Thoracic aorta (tissue), 2 donors: ENCODE results near the gene LHCGR. TPM values are rescaled to one million over a fixed set of nuclear protein-coding genes. Genes with fewer than 3 reads are reported as not detected.

Source experiments
- ATAC-seq: fragments of 150-250 bp; one replicate; pipeline ENCODE4 v1.8.0; 2017; ENCODE audit warnings: low read depth; ENCODE audit not compliant: insufficient number of reproducible peaks, low FRiP score
- DNase-seq: peaks from one replicate; pipeline ENCODE4 v3.0.0-alpha.2; 2020; ENCODE audit warnings: low spot score
- H3K27ac ChIP-seq, 2 donors: fragments of 200-600 bp; sonication (generic); 1 replicate in 1 of 2; 2 replicates in 1 of 2; pipeline ENCODE4 v1.5.1; 2016; ENCODE audit warnings: mild to moderate bottlenecking in 2 of 2, moderate library complexity in 2 of 2
- H3K27me3 ChIP-seq: fragments of 200-600 bp; sonication (generic); replicated peaks from 2 replicates; pipeline ENCODE4 v1.6.0; 2016; ENCODE audit warnings: mild to moderate bottlenecking; ENCODE audit not compliant: insufficient read depth
- H3K36me3 ChIP-seq: fragments of 200-600 bp; sonication (generic); one replicate; pipeline ENCODE4 v1.5.1; 2016
- H3K4me1 ChIP-seq, 2 donors: fragments of 200-600 bp; sonication (generic); 1 replicate in 1 of 2; 2 replicates in 1 of 2; pipeline versions ENCODE4 v1.5.1 to v1.6.0; 2016; ENCODE audit warnings: low read depth in 2 of 2, mild to moderate bottlenecking in 1 of 2; ENCODE audit not compliant: control insufficient read depth in 1 of 2
- H3K4me3 ChIP-seq: fragments of 200-600 bp; sonication (generic); 2 replicates; pipeline ENCODE4 v1.5.1; 2016; ENCODE audit warnings: mild to moderate bottlenecking
- H3K9me3 ChIP-seq: fragments of 200-600 bp; sonication (generic); 2 replicates; pipeline ENCODE4 v1.5.1; 2016
- CTCF ChIP-seq: fragments of 200-600 bp; sonication (generic); IDR thresholded peaks from one replicate; pipeline ENCODE4 v1.5.1; 2019; ENCODE audit warnings: antibody characterized with exemption
- total RNA-seq, 2 donors: library from RNA; depleted of rRNA; stranded (reverse); fragments of >200 nt; gene quantifications; one replicate each; pipeline versions ENCODE4 v1.1.0 to v1.2.3, GENCODE V29; 2016

The LHCGR gene
- total RNA-seq, 2 donors from 2014 or later = not detected

GRCh38 chr2:48734576-48735303, 20.8 kb downstream of the LHCGR start:
- H3K36me3 ChIP-seq = no peaks in the 10 kb centered on the region
- H3K4me1 ChIP-seq = no peaks in the 10 kb centered on the region
- no peak for ATAC-seq
- H3K9me3 ChIP-seq = no peaks in the 10 kb centered on the region
- H3K27me3 ChIP-seq = no peaks in the 10 kb centered on the region
- TF ChIP-seq CTCF = no peak
- no peak overlapping the region for H3K27ac ChIP-seq
- DNase-seq = no peak
- H3K4me3 ChIP-seq = no peak overlapping the region

DNA sequence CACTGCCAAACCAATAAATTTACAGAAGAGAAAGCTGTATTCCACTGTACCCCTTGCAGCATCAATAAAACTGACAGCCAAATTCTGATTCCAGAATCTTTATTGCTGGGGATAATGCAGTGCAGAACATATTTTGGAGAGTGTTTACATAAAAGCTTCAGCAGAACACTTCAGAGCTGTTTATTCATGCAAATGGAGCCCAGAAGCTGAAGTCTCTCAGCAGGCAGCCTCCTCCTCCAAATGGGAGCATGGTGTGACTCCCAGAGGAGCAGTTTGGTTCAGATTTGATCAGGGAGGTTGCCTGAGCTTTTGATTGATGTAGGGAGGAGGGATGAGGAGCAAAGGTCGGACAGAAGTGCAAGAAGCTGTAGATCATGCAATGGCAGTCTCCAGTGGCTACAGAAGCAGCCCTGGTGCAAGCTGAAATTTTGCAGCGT, 22.4 kb downstream of the LHCGR start:
- no peak overlapping the region for H3K4me3 ChIP-seq
- ATAC-seq = no peak
- TF ChIP-seq CTCF = no peak

DNA sequence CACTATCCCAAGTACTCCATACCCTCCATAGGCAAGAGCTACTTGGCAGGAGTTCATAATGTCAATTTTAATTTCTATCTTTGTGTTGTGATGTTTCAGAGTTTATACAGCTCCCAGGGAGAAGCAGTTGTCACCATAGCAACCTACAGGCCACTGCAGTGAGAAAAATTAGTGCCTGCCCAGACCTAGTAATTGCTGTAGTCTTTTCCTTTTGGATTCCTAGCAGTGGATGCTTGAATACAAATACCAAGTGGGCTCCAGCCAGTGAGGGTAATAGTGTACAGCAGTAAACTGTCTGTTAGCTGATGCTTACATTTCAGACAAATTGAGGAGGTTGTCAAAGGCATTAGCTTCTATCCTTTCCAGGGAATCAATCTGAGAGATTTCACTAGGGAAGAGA, 26.7 kb downstream of the LHCGR start:
- no peak for DNase-seq
- Histone ChIP-seq H3K9me3 (no peaks in the 10 kb centered on the region), H3K36me3 (no peaks in the 10 kb centered on the region), H3K4me3 (no peak overlapping the region), H3K4me1 (no peaks in the 10 kb centered on the region), H3K27ac (no peak overlapping the region), H3K27me3 (no peaks in the 10 kb centered on the region)
- no peak for ATAC-seq
- no peak for TF ChIP-seq CTCF

More for the DNA sequence above, 22.4 kb downstream of the LHCGR start:
- Histone ChIP-seq H3K4me1 (no peaks in the 10 kb centered on the region), H3K9me3 (no peaks in the 10 kb centered on the region), H3K36me3 (no peaks in the 10 kb centered on the region), H3K27ac (no peak overlapping the region), H3K27me3 (no peaks in the 10 kb centered on the region)
- DNase-seq = no peak

- H3K27me3 ChIP-seq = no peaks in the 10 kb centered on the region
- DNase-seq (no peak), ATAC-seq (no peak)
- no peaks in the 10 kb centered on the region for H3K4me1 ChIP-seq
- no peak overlapping the region for H3K27ac ChIP-seq
- no peak overlapping the region for H3K4me3 ChIP-seq
- TF ChIP-seq CTCF = no peak
- no peaks in the 10 kb centered on the region for H3K36me3 ChIP-seq
- no peaks in the 10 kb centered on the region for H3K9me3 ChIP-seq
Measured at GRCh38 chr2:48728295-48728694, 27.2 kb downstream of the LHCGR start.

GRCh38 chr2:48727560-48727959, 28.0 kb downstream of the LHCGR start:
- Histone ChIP-seq H3K27me3 (no peaks in the 10 kb centered on the region), H3K4me1 (no peaks in the 10 kb centered on the region), H3K9me3 (no peaks in the 10 kb centered on the region), H3K36me3 (no peaks in the 10 kb centered on the region), H3K27ac (no peak overlapping the region), H3K4me3 (no peak overlapping the region)
- DNase-seq (no peak), ATAC-seq (no peak)
- no peak for TF ChIP-seq CTCF
